B cell (primary cell): Measurements from ENCODE around the gene MRPS15. TPM values are rescaled to one million over a fixed set of nuclear protein-coding genes. Genes with fewer than 3 reads are reported as not detected.

Source experiments
- ATAC-seq: fragments of 200-7000 bp; cut with Tn5 transposase; one replicate; pipeline ENCODE4 v1.10.0; 2021; ENCODE audit warnings: low read depth, mild to moderate bottlenecking, moderate number of reproducible peaks, moderate library complexity
- CTCF ChIA-PET: fragments of 350-600 bp; sonication (Branson Sonifier 250); formaldehyde crosslinking; loops from one replicate; lab custom pipeline; 2021; ENCODE audit warnings: antibody characterized with exemption, inconsistent platforms; lab: Charles Lee
- POLR2A ChIA-PET: fragments of 350-600 bp; sonication (Branson Sonifier 250); formaldehyde crosslinking; loops from one replicate; lab custom pipeline; 2021; ENCODE audit warnings: antibody characterized with exemption; lab: Charles Lee
- DNase-seq: peaks from one replicate; pipeline ENCODE4 v3.0.0; 2013
- H2AFZ ChIP-seq: 2 replicates; pipeline ENCODE4 v1.6.1; 2012; ENCODE audit warnings: mild to moderate bottlenecking, low read depth, low read length; ENCODE audit not compliant: insufficient read depth, poor library complexity, severe bottlenecking
- H3K27ac ChIP-seq, 2 donors: 1 replicate in 1 of 2; 2 replicates in 1 of 2; pipeline ENCODE4 v1.5.1; 2012 to 2013; ENCODE audit warnings: low read length in 2 of 2, mild to moderate bottlenecking in 2 of 2, moderate library complexity in 1 of 2
- H3K27me3 ChIP-seq, 4 experiments: fragments of 200-600 bp in 1 of 4; sonication (generic) in 1 of 4; replicated peaks in 1 of 4; 1 replicate in 2 of 4; 2 replicates in 2 of 4; pipeline versions ENCODE4 v1.6.1 to v1.7.0; 2013 to 2016; ENCODE audit warnings: low read length in 3 of 4, mild to moderate bottlenecking in 2 of 4, mixed read lengths in 1 of 4, moderate library complexity in 1 of 4; ENCODE audit not compliant: insufficient read depth in 4 of 4, control insufficient read depth in 3 of 4; ENCODE audit errors: control extremely low read depth in 1 of 4
- H3K36me3 ChIP-seq, 2 experiments: replicated peaks in 1 of 2; 1 replicate in 1 of 2; 2 replicates in 1 of 2; pipeline versions ENCODE4 v1.6.1 to v1.7.1; 2013; ENCODE audit warnings: low read length in 1 of 2; ENCODE audit not compliant: insufficient read depth in 2 of 2, control insufficient read depth in 1 of 2; ENCODE audit errors: control extremely low read depth in 1 of 2, extremely low read depth in 1 of 2
- H3K4me1 ChIP-seq, 2 donors: fragments of 200-600 bp in 1 of 2; sonication (generic) in 1 of 2; 1 replicate in 1 of 2; 2 replicates in 1 of 2; pipeline versions ENCODE4 v1.5.1 to v1.6.1; 2013 to 2017; ENCODE audit warnings: low read length in 2 of 2; ENCODE audit not compliant: control insufficient read depth in 2 of 2, insufficient read depth in 2 of 2
- H3K4me2 ChIP-seq: replicated peaks from 2 replicates; pipeline ENCODE3; 2012; ENCODE audit warnings: mild to moderate bottlenecking, low read depth, low read length; ENCODE audit not compliant: poor library complexity, severe bottlenecking
- H3K4me3 ChIP-seq, 5 experiments: fragments of 200-600 bp in 1 of 5; sonication (generic) in 1 of 5; 1 replicate in 3 of 5; 2 replicates in 2 of 5; pipeline versions ENCODE4 v1.5.1 to v1.7.0; 2011 to 2016; ENCODE audit warnings: low read length in 4 of 5, mild to moderate bottlenecking in 4 of 5, low read depth in 2 of 5, control low read depth in 1 of 5, moderate library complexity in 1 of 5; ENCODE audit not compliant: insufficient read depth in 1 of 5; ENCODE audit errors: control extremely low read depth in 1 of 5, extremely low read depth in 1 of 5
- H3K79me2 ChIP-seq: fragments of 200-600 bp; sonication (generic); one replicate; pipeline ENCODE4 v1.6.0; 2016; ENCODE audit warnings: low read length; ENCODE audit not compliant: control insufficient read depth, insufficient read depth
- H3K9ac ChIP-seq: fragments of 200-600 bp; sonication (generic); 2 replicates; pipeline ENCODE4 v1.6.1; 2017; ENCODE audit warnings: mild to moderate bottlenecking, low read length, moderate library complexity
- H3K9me3 ChIP-seq, 3 donors: one replicate each; pipeline versions ENCODE4 v1.6.1 to v1.7.1; 2013; ENCODE audit warnings: low read length in 2 of 3; ENCODE audit not compliant: control insufficient read depth in 2 of 3, insufficient read depth in 1 of 3; ENCODE audit errors: control extremely low read depth in 1 of 3
- H4K20me1 ChIP-seq: 2 replicates; pipeline ENCODE4 v1.6.0; 2012; ENCODE audit warnings: mild to moderate bottlenecking, low read length; ENCODE audit not compliant: insufficient read depth, control insufficient read depth, poor library complexity, severe bottlenecking
- H3K27ac Mint-ChIP-seq: one replicate; pipeline ENCODE4 v1.8.0; 2021; ENCODE audit warnings: mixed read lengths
- H3K27me3 Mint-ChIP-seq: one replicate; pipeline ENCODE4 v1.8.0; 2021; ENCODE audit warnings: mixed read lengths
- H3K4me1 Mint-ChIP-seq: one replicate; pipeline ENCODE4 v1.8.0; 2021; ENCODE audit warnings: mixed read lengths
- H3K4me3 Mint-ChIP-seq: one replicate; pipeline ENCODE4 v1.8.0; 2021; ENCODE audit warnings: mixed read lengths
- H3K9me3 Mint-ChIP-seq: one replicate; pipeline ENCODE4 v1.8.0; 2022; ENCODE audit warnings: mixed read lengths; ENCODE audit not compliant: insufficient read depth
- CTCF ChIP-seq: fragments of 200-600 bp; IDR thresholded peaks from one replicate; pipeline ENCODE4 v1.8.0; 2022; ENCODE audit warnings: antibody characterized with exemption, mild to moderate bottlenecking
- EZH2 ChIP-seq: IDR thresholded peaks from 2 replicates; pipeline ENCODE4 v1.6.1; 2012; ENCODE audit warnings: borderline replicate concordance, low read depth, mild to moderate bottlenecking, moderate library complexity, low read length; ENCODE audit not compliant: insufficient read depth, poor library complexity, severe bottlenecking
- WGBS: methylation state at CpG from one replicate; pipeline ENCODE4 v1.1.5; 2013; ENCODE audit warnings: missing lambda C conversion rate; ENCODE audit not compliant: insufficient coverage; 5-methylcytosine and 5-hydroxymethylcytosine counted together
- intact Hi-C: fragments of 100-400 bp; cut with micrococcal nuclease; formaldehyde crosslinking; loops from one replicate; pipeline ENCODE4 v1.10.0; 2022
- polyA plus RNA-seq: library from polyadenylated mRNA; depleted of rRNA; stranded (reverse); fragments of >200 nt; gene quantifications from 2 replicates; pipeline ENCODE4 v1.2.3, GENCODE V29; 2012
- total RNA-seq, 2 donors: library from RNA; stranded (reverse); fragments of 120-200 nt in 1 of 2; gene quantifications; 1 replicate in 1 of 2; 2 replicates in 1 of 2; pipeline versions ENCODE4 v1.2.3 to v1.2.4, GENCODE V29; 2013 to 2022

Gene MRPS15
- total and polyA plus RNA-seq, 2 donors (not counting 1 experiment from before 2014, with no cell fraction given), result 27.1 to 34.4 TPM

- H3K4me3 Mint-ChIP-seq, result no peak overlapping the region
- H3K9me3 Mint-ChIP-seq, result no peaks in the 10 kb centered on the region
- ChIA-PET POLR2A (no interaction called here), CTCF (no interaction called here)
- Histone ChIP-seq H2AFZ (no peak overlapping the region), H3K4me2 (no peak overlapping the region), H3K27ac (no peak overlapping the region), H3K9ac (no peak overlapping the region), H3K27me3 (no peaks in the 10 kb centered on the region), H3K4me1 (peaks cover 11 to 17% of the 10 kb centered on the region in 2 donors), H3K9me3 (no peaks in the 10 kb centered on the region), H3K36me3 (peaks cover 1% of the 10 kb centered on the region in 2 experiments), H4K20me1 (peaks cover 4% of the 10 kb centered on the region), H3K79me2 (peaks cover 10% of the 10 kb centered on the region), H3K4me3 (no peak overlapping the region)
- DNase-seq, result no peak
- peaks cover 24% of the 10 kb centered on the region for H3K4me1 Mint-ChIP-seq
- intact Hi-C loops, result no loop called here
- TF ChIP-seq CTCF, result no peak
- no peak for TF ChIP-seq EZH2
- 92% methylated on average over 12 of the region's 12 CpGs for WGBS
- no peak overlapping the region for H3K27ac Mint-ChIP-seq
- ATAC-seq, result no peak
- no peaks in the 10 kb centered on the region for H3K27me3 Mint-ChIP-seq
These were observed 2.3 kb upstream of the MRPS15 start for GRCh38 chr1:36466370-36467026.

DNA sequence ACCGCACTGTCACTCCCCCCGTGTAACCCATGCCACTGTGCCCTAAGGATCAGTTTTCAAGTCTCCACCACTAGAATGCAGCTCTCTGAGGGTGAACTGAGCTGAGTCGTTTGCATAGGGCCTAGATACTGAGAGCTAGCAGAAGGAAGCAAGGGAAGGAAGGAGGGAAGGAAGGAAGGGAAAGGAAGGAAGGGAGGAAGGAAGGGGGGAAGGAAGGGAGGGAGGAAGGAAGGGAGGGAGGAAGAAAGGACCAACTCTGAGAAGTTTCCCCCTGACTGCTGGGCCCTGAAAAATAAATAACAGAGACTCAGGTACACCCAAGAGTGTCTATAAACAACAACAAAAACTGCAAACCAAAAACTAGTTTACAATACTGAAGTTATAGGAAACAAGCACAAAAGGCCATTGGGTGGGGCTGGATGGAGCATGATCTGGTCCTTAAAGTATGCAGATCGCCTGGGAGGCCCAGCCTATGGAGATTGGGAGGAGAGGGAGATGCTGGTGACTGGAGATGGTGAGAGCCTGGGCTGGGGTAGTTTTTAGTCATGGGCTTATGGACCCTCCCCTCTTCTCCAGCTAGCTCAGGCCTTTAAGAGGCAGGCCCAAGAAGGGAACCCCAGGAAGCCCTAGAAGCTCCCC, 1.7 kb upstream of the MRPS15 start:
- ChIA-PET POLR2A (interaction anchor here (0.6 kb wide), 1 partner anchor 1455 kb away, joined by 15 read pairs; no protein-coding TSS in a partner anchor), CTCF (no interaction called here)
- Histone ChIP-seq H3K27me3 (no peaks in the 10 kb centered on the region), H3K4me3 (no peak overlapping the region), H4K20me1 (peaks cover 4% of the 10 kb centered on the region), H3K4me2 (no peak overlapping the region), H3K36me3 (peaks cover 1 to 5% of the 10 kb centered on the region in 2 experiments), H3K4me1 (peaks cover 11 to 17% of the 10 kb centered on the region in 2 donors), H3K9me3 (no peaks in the 10 kb centered on the region), H3K27ac (peak overlapping the region in 1 of 2 donors; percentile 99), H3K9ac (no peak overlapping the region), H2AFZ (no peak overlapping the region), H3K79me2 (peaks cover 10% of the 10 kb centered on the region)
- Mint-ChIP-seq H3K4me1 (peaks cover 27% of the 10 kb centered on the region), H3K27ac (peak overlapping the region; percentile 98), H3K4me3 (peak overlapping the region; percentile 92), H3K9me3 (no peaks in the 10 kb centered on the region), H3K27me3 (no peaks in the 10 kb centered on the region)
- ATAC-seq (no peak), DNase-seq (no peak)
- intact Hi-C loops, result loop anchor here (2.0 kb wide), 1 partner anchor 1227 kb away; the partner anchor contains the start of gene CDCA8
- WGBS, result 90% methylated on average over 2 of the region's 4 CpGs
- TF ChIP-seq CTCF (no peak), EZH2 (no peak)
